Measurements from ENCODE around the gene HSD17B12.
"Not testable (repeated sequence)": the region's sequence is repeated elsewhere in the genome, so short reads cannot be mapped to it uniquely, and the experiment has no call there.

Gene HSD17B12

GRCh38 chr11:43680521-43681400 is at the start of gene HSD17B12:
Gene HSD17B12 (plus strand): TSS chr11:43680738. CDS start chr11:43680828, 90 bp downstream.
- DNase-seq, result peak; percentile 98

GRCh38 chr11:43631732-43632131 is 48.8 kb upstream of the HSD17B12 start:
- DNase-seq, result no peak

- no peak for DNase-seq
Measured at GRCh38 chr11:43632181-43632580, 48.4 kb upstream of the HSD17B12 start.

- DNase-seq, result no peak
Measured at GRCh38 chr11:43638717-43639116, 41.8 kb upstream of the HSD17B12 start.

- no peak for DNase-seq
Measured at GRCh38 chr11:43639224-43639623, 41.3 kb upstream of the HSD17B12 start.

GRCh38 chr11:43639920-43640319 is 40.6 kb upstream of the HSD17B12 start:
- no peak for DNase-seq

GRCh38 chr11:43643898-43644620 is 36.5 kb upstream of the HSD17B12 start:
- peak; percentile 77 for DNase-seq

GRCh38 chr11:43644621-43645299 is 35.8 kb upstream of the HSD17B12 start:
- no peak for DNase-seq

GRCh38 chr11:43646767-43647166 is 33.8 kb upstream of the HSD17B12 start:
- no peak for DNase-seq

- DNase-seq, result no peak
Measured at GRCh38 chr11:43648888-43649287, 31.6 kb upstream of the HSD17B12 start.

GRCh38 chr11:43649501-43649900 is 31.0 kb upstream of the HSD17B12 start:
- DNase-seq, result no peak

GRCh38 chr11:43649921-43650320 is 30.6 kb upstream of the HSD17B12 start:
- no peak for DNase-seq

GRCh38 chr11:43663018-43663417 is 17.5 kb upstream of the HSD17B12 start:
- DNase-seq, result not testable (repeated sequence)

GRCh38 chr11:43664295-43664694 is 16.2 kb upstream of the HSD17B12 start:
- no peak for DNase-seq

GRCh38 chr11:43671284-43671683 is 9.3 kb upstream of the HSD17B12 start:
- not testable (repeated sequence) for DNase-seq

- DNase-seq, result no peak
Measured at GRCh38 chr11:43674560-43674959, 6.0 kb upstream of the HSD17B12 start.

- no peak for DNase-seq
Measured at GRCh38 chr11:43676933-43677332, 3.6 kb upstream of the HSD17B12 start.

- DNase-seq, result peak; percentile 63
Measured at GRCh38 chr11:43681401-43681942, 934 bp downstream of the HSD17B12 start.

GRCh38 chr11:43682081-43682480 is 1.5 kb downstream of the HSD17B12 start:
- DNase-seq, result not testable (repeated sequence)

GRCh38 chr11:43685440-43685839 is 4.9 kb downstream of the HSD17B12 start:
- DNase-seq, result no peak

GRCh38 chr11:43686207-43686606 is 5.7 kb downstream of the HSD17B12 start:
- no peak for DNase-seq

- no peak for DNase-seq
Measured at GRCh38 chr11:43687120-43687791, 6.7 kb downstream of the HSD17B12 start.

- DNase-seq, result no peak
Measured at GRCh38 chr11:43688394-43688793, 7.9 kb downstream of the HSD17B12 start.

Measured in DMS79 treated with DMSO at 0.1 percent for 48 hours (cell line).